ENCODE data around the gene CNTNAP4.

Gene CNTNAP4

DNA sequence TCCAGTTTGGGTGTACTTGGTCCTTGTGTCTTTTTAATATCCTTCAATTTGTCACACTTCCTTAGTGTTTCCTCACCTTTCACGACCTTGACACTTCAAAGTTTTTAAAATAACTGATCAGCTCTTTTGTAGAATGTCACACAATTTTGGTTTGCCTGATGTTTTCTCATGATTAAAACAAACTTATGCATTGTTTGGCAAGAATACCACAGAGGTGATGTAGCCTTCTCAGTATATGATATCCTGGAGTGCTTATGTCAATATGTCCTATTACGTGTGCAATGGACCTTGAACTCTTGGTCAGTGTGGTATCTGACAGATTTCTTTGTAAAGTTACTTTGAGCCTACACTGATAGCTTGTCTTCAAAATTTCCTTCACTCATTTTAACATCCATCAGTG, 297.4 kb downstream of the CNTNAP4 start:
- Mint-ChIP-seq H3K9me3 (peaks cover 2% of the 10 kb centered on the region), H3K27ac (no peak overlapping the region), H3K36me3 (ENCODE audit: low read depth) (no peaks in the 10 kb centered on the region), H3K27me3 (ENCODE audit: low read depth) (peaks cover 5% of the 10 kb centered on the region), H3K4me1 (no peaks in the 10 kb centered on the region), H3K4me3 (no peak overlapping the region)
- TF ChIP-seq CTCF (IDR thresholded peaks at IDR 0.05; ENCODE audit: unreplicated experiment in 3 of 3) = no peak

DNA sequence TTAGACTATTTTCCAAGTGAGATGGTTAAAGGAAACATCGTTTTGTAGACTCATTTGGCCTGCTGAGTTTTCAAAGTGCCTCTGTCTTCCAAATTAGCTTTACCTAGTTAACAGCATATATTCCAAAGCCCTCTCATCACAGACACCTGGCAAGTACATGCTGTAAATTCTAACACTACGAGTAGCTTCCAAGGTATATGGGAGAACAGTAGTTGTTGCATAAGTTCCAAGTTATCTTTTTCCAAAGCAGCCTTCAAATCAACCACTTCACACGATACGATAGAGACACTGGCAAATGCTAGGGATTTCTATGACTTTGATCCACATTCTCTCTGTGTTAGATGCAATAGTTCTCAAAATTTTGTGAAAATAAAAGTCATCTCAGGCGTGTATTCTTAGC, 299.3 kb downstream of the CNTNAP4 start:
- Mint-ChIP-seq H3K27me3 (ENCODE audit: low read depth) (peaks cover 5% of the 10 kb centered on the region), H3K9me3 (peaks cover 2% of the 10 kb centered on the region), H3K27ac (no peak overlapping the region), H3K4me1 (no peaks in the 10 kb centered on the region), H3K36me3 (ENCODE audit: low read depth) (no peaks in the 10 kb centered on the region), H3K4me3 (no peak overlapping the region)
- TF ChIP-seq CTCF (IDR thresholded peaks at IDR 0.05; ENCODE audit: unreplicated experiment in 3 of 3) = no peak

- H3K27ac Mint-ChIP-seq = no peak overlapping the region
- no peak overlapping the region for H3K4me3 Mint-ChIP-seq
- no peaks in the 10 kb centered on the region for H3K9me3 Mint-ChIP-seq
- peaks cover 5% of the 10 kb centered on the region for H3K27me3 Mint-ChIP-seq (ENCODE audit: low read depth)
- H3K36me3 Mint-ChIP-seq (ENCODE audit: low read depth) = no peaks in the 10 kb centered on the region
- H3K4me1 Mint-ChIP-seq = no peaks in the 10 kb centered on the region
- TF ChIP-seq CTCF (IDR thresholded peaks at IDR 0.05; ENCODE audit: unreplicated experiment in 3 of 3) = no peak
These were observed 299.8 kb downstream of the CNTNAP4 start for GRCh38 chr16:76577003-76577402.

DNA sequence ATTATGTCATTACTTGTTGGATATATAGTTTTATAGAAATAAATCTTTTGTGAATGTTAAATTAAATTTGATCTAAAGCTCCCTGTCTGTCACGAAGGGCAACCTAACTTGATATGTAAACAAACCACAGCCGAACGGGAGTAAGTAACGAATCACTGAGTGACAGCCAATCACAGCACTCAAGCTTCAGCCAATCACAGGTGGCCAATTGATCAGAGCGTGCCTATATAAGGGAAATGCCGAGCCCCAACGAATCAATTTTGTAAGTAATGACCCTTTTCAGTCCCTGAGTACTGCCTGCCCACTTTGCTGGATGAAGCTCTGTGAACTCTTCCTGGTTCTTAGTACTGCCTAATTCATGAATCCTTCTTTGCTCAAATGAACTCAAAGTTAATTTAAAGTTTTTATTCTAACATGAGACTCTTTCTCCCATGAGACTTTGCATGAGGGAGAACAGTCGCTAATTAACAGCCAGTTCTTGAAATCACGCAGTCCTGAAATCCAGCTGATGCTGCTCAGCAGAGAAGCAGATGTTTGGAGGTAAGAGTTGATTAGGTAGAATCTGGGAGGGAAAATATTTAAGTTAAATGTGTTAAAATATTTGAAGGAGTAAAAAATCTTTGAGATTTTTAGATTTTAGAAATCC, 302.2 kb downstream of the CNTNAP4 start:
- Mint-ChIP-seq H3K27me3 (ENCODE audit: low read depth) (peaks cover 5% of the 10 kb centered on the region), H3K4me3 (no peak overlapping the region), H3K9me3 (no peaks in the 10 kb centered on the region), H3K27ac (no peak overlapping the region), H3K36me3 (ENCODE audit: low read depth) (no peaks in the 10 kb centered on the region), H3K4me1 (peaks cover 13% of the 10 kb centered on the region)
- TF ChIP-seq CTCF (IDR thresholded peaks at IDR 0.05; ENCODE audit: unreplicated experiment in 3 of 3) = no peak

GRCh38 chr16:76583466-76583865, 306.3 kb downstream of the CNTNAP4 start:
- Mint-ChIP-seq H3K4me1 (peaks cover 17% of the 10 kb centered on the region), H3K27ac (no peak overlapping the region), H3K27me3 (ENCODE audit: low read depth) (no peaks in the 10 kb centered on the region), H3K36me3 (ENCODE audit: low read depth) (no peaks in the 10 kb centered on the region), H3K4me3 (no peak overlapping the region), H3K9me3 (no peaks in the 10 kb centered on the region)
- TF ChIP-seq CTCF (IDR thresholded peaks at IDR 0.05; ENCODE audit: unreplicated experiment in 3 of 3) = no peak

GRCh38 chr16:76583945-76584344, 306.7 kb downstream of the CNTNAP4 start:
- Mint-ChIP-seq H3K27ac (no peak overlapping the region), H3K9me3 (no peaks in the 10 kb centered on the region), H3K4me3 (no peak overlapping the region), H3K36me3 (ENCODE audit: low read depth) (no peaks in the 10 kb centered on the region), H3K27me3 (ENCODE audit: low read depth) (peaks cover 4% of the 10 kb centered on the region), H3K4me1 (peaks cover 17% of the 10 kb centered on the region)
- no peak for TF ChIP-seq CTCF (IDR thresholded peaks at IDR 0.05; ENCODE audit: unreplicated experiment in 3 of 3)

Measured in nephron (organoid).